ENCODE data around the gene TUBB3. TPM values are rescaled to one million over a fixed set of nuclear protein-coding genes. Genes with fewer than 3 reads are reported as not detected.

The TUBB3 gene
- total and polyA plus RNA-seq, 2 of the 4 experiments (the other 2 are of a cell fraction): 311 to 410 TPM

- in situ Hi-C loops (cut with MboI; ENCODE audit: low sequenced_read_pairs) (no loop called here), dilution Hi-C loops (cut with HindIII; ENCODE audit: low sequenced_read_pairs, unreplicated experiment) (no loop called here), intact Hi-C loops (cut with micrococcal nuclease) (loop anchor here (10.0 kb wide), 1 partner anchor 102 kb away; no protein-coding TSS in a partner anchor)
- Histone ChIP-seq H3K9me1 (ENCODE audit: insufficient read depth, low read length) (peaks cover 20% of the 10 kb centered on the region), H3K36me3 (ENCODE audit: control insufficient read depth, insufficient read depth, low read length) (peaks cover under 1% of the 10 kb centered on the region; the same call in 1 of the 2 replicates), H2AK9ac (replicated peaks; ENCODE audit: low read depth, low read length, poor library complexity) (peak overlapping the region; percentile 100), H2AFZ (replicated peaks; ENCODE audit: low read length, poor library complexity) (peak overlapping the region; percentile 93), H3K9me3 (ENCODE audit: control insufficient read depth, insufficient read depth, low read length) (no peaks in the 10 kb centered on the region), H4K91ac (ENCODE audit: insufficient read depth, low read depth, low read length) (peak overlapping the region; percentile 100), H3K4me3 (ENCODE audit: insufficient read depth, low read depth, low read length) (peak overlapping the region; percentile 83), H2BK120ac (ENCODE audit: low read depth, low read length) (peak overlapping the region; percentile 98), H2AK5ac (ENCODE audit: low read depth, low read length) (peak overlapping the region; percentile 97), H3K14ac (replicated peaks; ENCODE audit: low read depth, low read length) (peak overlapping the region; percentile 99), H3K4me2 (ENCODE audit: low read depth, low read length) (peak overlapping the region; percentile 93), H3K27ac (ENCODE audit: insufficient read depth, low read length) (peak overlapping the region; percentile 98), H3K79me1 (ENCODE audit: low read depth in 1 of 2, low read length in 2 of 2) (peaks cover under 1 to 70% of the 10 kb centered on the region in 2 experiments; a peak in 3 of 4 replicates), H2BK15ac (ENCODE audit: low read depth, low read length) (peak overlapping the region; percentile 93), H3K4me1 (ENCODE audit: control insufficient read depth, insufficient read depth, low read length) (peaks cover 27% of the 10 kb centered on the region), H4K5ac (ENCODE audit: low read depth, low read length) (peak overlapping the region; percentile 96), H3K23ac (ENCODE audit: low read depth, low read length) (peak overlapping the region; percentile 100), H4K8ac (ENCODE audit: low read depth in 2 of 2, low read length in 2 of 2) (peak overlapping the region; percentile 96 to 98), H3K27me3 (ENCODE audit: control insufficient read depth, insufficient read depth, low read length) (no peaks in the 10 kb centered on the region), H2BK5ac (ENCODE audit: low read depth, low read length, poor library complexity, severe bottlenecking) (peak overlapping the region; percentile 99), H4K20me1 (ENCODE audit: insufficient read depth, low read length) (peaks cover 38% of the 10 kb centered on the region), H3K56ac (ENCODE audit: extremely low read depth, insufficient read depth, low read length) (peak overlapping the region; percentile 99), H3K9ac (ENCODE audit: low read depth, low read length) (peak overlapping the region; percentile 98), H3K18ac (ENCODE audit: low read depth, low read length) (peak overlapping the region; percentile 96), H3K4ac (ENCODE audit: low read depth, low read length) (peak overlapping the region; percentile 100), H2BK20ac (ENCODE audit: low read depth, low read length) (peak overlapping the region; percentile 89)
- ATAC-seq (ENCODE audit: low read depth) (peak; percentile 30), DNase-seq (peak; percentile 91)
- no TSS peak for BruUV-seq (replicated peaks)
- POLR2A ChIA-PET (ENCODE audit: unreplicated experiment): interaction anchor here (0.5 to 0.9 kb wide), 4 partner anchors 14 to 382 kb away, joined by 3 to 9 read pairs (median 3); no protein-coding TSS in a partner anchor
- CTCF ChIA-PET: interaction anchor here (0.8 to 1.2 kb wide), 3 partner anchors 12 to 28 kb away, joined by 3 to 4 read pairs (median 3); no protein-coding TSS in a partner anchor
- TF ChIP-seq RFX5 (IDR thresholded peaks at IDR 0.05; ENCODE audit: low read depth, low read length) (no peak), MAZ (IDR thresholded peaks at IDR 0.05; ENCODE audit: borderline replicate concordance, low read depth, low read length) (peak; percentile 36; the same call in 1 of the 2 replicates), FOS (IDR thresholded peaks at IDR 0.05; ENCODE audit: low read depth, low read length) (peak; percentile 83), BHLHE40 (IDR thresholded peaks at IDR 0.05; ENCODE audit: low read depth, low read length) (peak; percentile 56; the same call in 1 of the 2 replicates), MAFK (IDR thresholded peaks at IDR 0.05; ENCODE audit: low read depth, low read length) (no peak), RCOR1 (IDR thresholded peaks at IDR 0.05; ENCODE audit: insufficient replicate concordance, low read length) (peak; percentile 22)
- 0% methylated on average over 3 of the region's 31 CpGs; no CpG with 5 or more reads in 1 of the 2 experiments for WGBS, 2 experiments (ENCODE audit: extremely low coverage in 2 of 2, insufficient read length in 1 of 2)
Observed at GRCh38 chr16:89922477-89922883, 662 bp upstream of the TUBB3 start.

Data from IMR-90 (cell line).